ENCODE results near the gene KCNK3.
"Not testable (repeated sequence)": the region's sequence is repeated elsewhere in the genome, so short reads cannot be mapped to it uniquely, and the experiment has no call there.

Gene KCNK3

DNA sequence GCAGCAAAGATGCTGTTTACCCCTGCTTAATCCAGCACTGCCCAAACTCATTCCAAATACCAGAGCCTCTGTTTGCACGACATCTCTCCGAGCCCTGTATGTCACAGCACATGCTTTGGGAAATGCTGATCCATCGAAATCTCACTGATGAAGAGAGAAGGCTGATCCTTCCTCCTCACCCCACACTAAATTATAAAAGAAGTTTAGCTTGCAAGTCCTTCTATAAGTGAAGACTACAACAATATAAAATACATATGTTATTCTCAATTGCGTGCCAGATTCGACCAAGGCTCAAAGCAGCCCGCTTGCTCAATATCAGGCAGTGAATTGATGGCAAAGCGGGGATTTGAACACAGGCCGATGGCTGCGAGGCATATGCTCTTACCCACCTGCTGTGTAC lies 40.9 kb downstream of the KCNK3 start:
- DNase-seq: no peak

DNA sequence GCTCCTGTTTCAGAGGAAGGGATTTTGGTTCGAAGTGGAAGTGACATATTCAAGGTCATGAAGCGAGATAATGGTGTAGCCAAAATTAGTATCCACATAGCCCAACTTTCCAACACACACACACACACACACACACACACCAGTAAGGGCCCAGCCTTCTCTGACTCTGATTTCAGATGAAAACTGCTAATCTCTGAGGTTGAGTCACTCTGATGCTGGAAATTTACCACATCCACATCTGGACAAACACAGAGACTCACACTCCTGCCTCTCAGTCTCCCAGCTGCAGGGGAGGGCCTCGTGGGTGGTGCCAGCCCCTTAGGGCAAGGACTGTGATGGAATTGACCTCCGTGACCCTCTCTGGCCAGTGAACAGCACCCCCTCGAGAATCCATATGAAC lies 42.6 kb downstream of the KCNK3 start:
- DNase-seq: no peak

DNA sequence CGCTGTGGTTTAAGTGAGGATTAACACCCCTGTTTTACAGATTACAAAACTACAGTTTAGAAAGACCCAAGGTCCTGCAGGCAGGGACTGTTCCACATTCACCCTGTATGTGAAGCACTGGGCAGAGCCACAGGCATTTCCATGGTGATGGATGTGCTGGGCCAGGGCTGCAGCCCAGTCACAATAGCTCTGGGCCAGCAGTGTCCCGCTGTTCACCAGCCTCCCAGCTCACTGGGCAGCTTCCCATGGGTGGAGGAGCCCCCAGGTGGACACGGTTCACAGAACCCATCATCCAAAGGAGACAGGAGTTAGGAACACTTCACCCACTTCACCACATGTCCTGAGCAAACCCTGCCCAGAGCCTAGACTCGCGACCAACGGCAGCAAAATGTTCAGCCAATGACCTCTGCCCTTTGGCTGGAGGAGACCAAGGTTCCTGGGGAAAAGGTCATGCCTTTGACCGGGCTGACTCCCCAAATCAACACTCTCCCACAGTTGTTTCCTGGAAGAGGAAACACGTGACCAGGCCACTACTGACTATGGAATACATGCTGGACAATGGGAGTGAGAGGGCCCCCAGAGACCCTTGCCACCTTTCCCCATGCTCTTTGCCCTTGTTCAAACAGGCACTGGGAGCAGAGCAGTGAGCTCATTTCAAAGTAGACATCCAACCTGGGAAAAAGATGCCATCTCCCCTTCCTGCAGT lies 43.5 kb downstream of the KCNK3 start:
- DNase-seq: no peak

DNA sequence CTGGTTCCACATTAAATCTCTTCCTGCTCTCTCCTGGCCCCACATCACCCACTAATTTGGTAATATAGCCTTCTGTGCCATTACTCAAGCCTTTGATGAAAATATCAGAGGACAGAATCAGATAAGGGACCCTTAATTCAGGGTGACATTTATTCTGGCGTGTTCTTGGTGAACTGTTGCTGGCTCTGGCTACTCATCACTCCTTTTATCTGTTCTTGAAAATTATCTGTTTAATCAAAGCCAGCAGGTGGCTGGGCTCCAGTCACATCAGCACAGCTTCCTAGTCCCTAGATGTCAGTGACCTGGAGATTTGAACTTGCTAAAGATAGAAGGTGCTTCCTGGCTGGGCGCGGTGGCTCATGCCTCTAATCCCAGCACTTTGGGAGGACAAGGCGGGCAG lies 44.7 kb downstream of the KCNK3 start:
- DNase-seq: no peak

DNA sequence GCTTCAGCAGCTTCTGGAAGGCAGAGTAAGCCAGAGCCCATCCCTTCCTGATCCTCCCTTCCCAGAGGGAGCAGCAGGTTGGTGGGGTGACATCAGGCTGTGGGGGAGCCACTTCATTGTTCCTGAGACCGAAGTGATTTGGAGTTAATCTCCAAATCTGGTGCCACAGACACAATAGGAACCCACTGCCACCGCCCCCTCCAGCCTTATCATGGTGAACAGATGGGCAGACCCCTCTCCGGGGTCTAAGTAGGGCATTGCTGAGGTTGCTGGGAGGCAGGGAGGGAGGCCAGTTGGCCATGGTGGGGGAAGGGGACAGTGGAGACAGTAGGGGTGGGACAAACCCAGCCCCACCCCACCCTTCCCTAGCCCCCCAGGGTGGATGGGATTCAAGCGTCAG lies 46.0 kb downstream of the KCNK3 start:
- no peak for DNase-seq

DNA sequence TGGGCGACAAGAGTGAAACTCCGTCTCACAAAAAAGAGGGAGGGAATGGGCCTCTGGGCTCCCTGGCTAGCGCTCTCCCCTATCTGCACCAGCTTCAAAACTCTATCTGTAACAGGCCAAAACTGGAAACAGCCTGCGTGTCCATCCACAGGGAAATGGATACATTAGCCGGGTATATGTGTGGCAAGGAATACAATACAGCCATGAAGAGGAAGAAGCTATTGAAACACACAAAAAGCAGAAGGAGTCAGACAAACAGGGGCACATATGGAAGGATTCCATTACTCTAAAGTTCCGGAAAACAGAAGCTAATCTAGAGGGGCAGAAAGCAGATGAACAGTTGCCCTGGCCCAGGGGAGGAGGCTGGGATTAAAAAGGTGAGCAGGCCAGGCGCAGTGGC lies 47.0 kb downstream of the KCNK3 start:
- no peak for DNase-seq

DNA sequence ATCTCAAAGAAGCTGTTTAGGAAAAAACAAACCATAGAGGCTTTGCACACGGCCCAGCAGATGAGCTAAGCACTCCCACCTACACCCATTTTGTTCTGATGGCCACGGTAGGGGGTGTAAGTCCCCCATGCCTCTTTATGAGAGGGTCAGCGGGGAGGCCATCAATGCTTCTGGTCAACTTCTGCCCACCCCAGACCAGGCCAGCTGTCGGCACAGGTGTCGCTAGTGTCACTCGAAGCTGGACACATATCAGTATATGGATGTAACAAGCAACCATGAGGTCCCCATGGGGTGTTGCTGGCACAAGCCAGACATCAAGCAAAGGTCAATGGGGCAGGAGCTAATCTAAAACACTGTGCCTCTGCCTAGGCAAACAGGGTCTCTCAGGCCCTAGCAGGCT lies 47.8 kb downstream of the KCNK3 start:
- no peak for DNase-seq

DNA sequence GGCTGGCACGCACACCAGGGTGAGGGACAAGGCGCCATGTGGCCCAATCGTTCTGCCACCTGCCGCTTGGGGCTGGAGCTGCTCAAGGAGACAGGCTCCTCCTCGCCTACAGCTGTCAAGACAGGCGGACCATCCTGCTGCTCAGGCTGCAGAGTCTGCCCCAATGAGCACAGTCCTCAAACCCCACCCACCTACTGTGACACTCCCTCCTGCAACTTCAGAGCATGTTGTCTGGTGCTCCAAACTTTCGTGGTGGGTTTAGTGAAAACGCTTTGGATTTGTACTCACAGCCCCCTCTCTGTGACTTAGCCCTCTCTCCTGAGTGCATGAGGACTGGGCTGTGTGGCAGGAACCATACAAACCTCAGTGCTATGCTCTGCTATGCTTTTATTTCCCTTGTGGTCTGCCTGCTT lies 48.4 kb downstream of the KCNK3 start:
- no peak for DNase-seq

DNA sequence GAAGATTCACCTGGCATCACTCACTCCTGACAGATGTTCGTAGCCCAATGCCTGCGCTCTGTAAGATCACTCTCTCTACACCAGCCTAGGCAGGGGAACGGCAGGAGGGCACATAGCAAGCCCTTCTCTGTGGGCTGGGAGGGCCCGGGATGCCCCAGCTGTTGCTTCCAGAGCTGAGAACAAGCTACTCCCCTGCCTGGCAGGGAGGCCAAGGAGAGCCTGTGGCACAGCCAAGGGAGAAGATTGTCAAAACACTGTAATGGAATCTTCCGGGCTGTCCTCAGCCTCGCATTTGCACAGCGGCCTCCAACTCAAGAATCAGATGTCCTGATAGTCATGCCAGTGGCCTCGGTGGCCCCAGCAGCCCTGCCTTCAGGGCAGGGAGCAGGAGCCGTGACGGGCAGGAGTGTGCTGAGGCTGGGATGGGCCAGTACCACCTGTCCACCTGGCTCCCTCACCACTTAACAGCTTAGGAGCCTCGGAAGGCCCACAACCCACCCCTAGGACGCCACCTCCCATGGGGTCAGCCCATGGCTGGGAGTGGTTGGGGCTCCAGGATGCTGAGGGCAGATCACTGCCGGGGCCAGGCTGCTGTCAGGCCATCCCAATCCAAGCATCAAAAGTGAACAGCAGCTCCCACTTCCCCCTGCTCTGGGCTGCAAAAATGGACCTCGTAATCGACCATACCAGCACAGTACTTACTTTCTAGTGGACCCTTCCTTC lies 49.7 kb downstream of the KCNK3 start:
- DNase-seq: no peak

DNA sequence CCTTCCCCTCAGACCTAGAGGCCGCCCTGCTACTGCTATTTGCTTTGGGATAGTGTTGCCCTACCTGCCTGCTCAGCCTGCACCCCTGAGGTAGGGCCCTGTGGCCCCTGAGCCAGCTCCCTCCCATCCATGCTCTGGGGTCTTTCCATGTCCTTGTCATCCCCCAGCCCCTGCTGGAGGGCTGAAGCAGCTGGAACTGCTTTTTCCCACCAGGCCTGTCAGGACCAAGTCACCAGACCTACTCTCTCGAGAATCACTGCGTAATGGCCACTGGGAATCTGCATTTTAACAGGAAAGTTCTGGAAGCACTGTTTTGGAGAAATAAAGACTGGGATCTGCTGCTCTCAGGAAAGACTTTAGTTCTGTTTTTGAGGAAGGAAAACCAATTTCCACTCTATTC lies 51.3 kb downstream of the KCNK3 start:
- DNase-seq: no peak

DNA sequence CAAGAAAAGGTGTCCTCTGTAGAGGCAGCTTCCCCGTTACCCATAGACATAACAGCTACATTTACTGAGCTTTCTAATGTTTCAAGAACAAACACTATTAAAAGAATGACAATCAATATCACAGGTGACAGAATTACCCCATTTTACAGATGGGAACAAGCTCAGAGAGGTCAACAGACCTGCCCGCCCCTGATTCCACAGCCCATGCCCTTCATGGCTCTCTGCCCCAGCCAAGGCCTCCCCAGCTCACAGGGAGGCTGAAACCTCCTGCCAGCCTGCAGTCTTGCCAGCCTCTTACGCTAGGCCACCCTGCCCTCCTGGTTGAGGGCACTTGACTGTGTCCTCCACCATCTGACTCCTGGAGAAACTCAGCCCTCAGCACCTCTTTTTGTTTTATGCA lies 52.4 kb downstream of the KCNK3 start:
- DNase-seq: no peak

DNA sequence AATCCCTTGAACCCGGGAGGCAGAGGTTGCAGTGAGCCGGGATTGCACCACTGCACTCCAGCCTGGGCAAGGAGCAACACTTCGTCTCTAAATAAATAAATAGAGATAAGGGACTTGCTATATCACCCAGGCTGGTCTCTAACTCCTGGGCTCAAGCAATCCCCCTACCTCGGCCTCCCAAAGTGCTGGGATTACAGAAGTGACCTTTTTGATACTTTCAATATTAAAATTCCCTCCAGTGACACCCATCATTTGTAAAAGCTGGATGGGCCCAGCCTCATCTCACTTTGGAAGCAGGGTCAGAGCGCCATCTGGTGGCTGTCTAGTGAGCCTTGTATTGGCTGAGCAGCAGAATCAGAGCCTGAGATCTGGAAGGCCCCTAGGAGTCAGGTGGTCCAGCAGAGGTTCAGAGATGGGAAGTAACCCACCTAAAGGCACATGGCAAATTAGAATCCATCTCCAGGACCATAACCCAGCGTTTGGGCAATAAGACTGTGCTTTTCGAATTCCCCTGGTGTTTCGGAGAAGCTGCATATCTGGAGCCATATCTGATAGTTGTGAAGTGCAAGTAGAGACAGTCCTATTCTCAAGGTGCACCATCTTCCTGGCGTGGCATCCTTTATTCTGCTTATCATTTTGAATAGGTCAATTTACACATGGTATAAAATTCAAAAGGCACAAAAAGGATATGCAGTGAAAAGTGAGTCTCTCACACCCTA lies 53.2 kb downstream of the KCNK3 start:
- DNase-seq: peak; percentile 85

DNA sequence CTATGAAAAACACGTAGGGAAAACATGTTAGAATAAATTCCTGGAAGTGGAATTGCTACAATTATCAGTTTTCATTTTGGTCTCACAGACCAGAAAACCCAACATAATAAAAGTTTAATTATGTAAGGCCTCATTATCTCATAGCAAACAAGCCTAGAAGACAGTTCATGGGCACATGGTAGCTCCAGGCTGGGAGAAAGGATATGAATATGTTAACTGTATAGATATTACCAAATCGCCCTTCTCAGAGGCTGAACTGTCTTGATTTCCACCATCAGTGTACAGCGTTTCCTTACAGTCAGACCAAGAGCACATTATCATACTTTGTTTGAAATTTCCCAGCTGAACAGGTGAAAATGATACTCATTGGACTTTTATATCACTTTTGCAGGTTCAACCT lies 54.4 kb downstream of the KCNK3 start:
- DNase-seq: no peak

DNA sequence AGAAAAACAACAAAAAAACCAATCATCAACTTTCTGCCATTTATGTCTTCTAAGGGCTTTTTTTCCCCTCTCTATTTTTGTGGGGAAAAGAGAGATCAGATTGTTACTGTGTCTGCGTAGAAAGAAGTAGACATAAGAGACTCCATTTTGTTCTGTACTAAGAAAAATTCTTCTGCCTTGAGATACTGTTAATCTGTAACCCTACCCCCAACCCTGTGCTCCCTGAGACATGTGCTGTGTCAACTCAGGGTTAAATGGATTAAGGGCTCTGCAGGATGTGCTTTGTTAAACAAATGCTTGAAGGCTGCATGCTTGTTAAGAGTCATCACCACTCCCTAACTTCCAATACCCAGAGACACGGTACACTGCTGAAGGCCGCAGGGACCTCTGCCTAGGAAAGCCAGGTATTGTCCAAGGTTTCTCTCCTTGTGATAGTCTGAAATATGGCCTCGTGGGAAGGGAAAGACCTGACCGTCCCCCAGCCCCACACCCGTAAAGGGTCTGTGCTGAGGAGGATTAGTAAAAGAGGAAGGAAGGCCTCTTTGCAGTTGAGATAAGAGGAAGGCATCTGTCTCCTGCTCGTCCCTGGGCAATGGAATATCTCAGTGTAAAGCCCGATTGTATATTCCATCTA lies 57.4 kb downstream of the KCNK3 start:
- DNase-seq: not testable (repeated sequence)

DNA sequence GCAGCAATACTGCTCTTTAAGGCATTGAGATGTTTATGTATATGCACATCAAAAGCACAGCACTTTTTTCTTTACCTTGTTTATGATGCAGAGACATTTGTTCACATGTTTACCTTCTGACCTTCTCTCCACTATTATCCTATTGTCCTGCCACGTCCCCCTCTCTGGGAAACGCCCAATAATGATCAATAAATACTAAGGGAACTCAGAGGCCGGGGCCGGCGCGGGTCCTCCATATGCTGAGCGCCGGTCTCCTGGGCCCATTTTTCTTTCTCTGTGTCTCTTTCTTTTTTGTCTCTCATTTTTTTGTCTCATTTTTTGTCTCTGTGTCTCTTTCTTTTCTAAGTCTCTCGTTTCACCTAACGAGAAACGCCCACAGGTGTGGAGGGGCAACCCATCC lies 57.9 kb downstream of the KCNK3 start:
- not testable (repeated sequence) for DNase-seq

DNA sequence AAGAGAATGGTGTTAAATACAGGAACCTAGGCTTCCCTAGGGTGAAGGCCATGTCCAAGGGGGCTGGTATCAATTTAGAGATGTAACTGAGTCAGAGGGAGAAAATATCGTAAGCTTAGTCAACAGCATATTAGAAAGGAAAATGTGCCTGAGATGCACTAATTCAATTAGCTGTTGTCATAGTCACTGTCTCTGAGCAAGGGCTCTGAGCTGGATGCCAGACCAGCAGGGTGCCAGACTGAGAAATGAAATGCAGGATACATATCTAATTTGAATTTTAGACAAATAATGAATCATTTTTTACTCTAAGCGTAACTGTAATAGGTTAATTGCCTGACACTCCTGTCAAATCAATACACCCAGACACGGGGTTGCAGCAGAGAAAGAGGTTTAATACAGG lies 60.1 kb downstream of the KCNK3 start:
- no peak for DNase-seq

DNA sequence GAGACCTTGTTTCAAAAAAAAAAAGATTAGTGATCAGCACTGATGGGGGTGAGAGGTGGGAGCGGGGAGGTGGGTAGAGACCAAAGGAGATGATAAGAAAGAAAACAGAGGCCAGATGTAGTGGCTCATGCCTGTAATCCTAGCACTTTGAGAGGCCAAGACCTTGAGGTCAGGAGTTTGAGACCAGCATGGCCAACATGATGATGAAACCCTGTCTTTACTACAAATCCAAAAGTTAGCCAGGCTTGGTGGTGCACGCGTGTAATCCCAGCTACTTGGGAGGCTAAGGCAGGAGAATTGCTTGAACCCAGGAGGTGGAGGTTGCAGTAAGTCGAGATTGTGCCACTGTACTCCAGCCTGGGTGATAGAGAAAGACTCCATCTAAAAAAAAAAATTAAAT lies 62.0 kb downstream of the KCNK3 start:
- no peak for DNase-seq

DNA sequence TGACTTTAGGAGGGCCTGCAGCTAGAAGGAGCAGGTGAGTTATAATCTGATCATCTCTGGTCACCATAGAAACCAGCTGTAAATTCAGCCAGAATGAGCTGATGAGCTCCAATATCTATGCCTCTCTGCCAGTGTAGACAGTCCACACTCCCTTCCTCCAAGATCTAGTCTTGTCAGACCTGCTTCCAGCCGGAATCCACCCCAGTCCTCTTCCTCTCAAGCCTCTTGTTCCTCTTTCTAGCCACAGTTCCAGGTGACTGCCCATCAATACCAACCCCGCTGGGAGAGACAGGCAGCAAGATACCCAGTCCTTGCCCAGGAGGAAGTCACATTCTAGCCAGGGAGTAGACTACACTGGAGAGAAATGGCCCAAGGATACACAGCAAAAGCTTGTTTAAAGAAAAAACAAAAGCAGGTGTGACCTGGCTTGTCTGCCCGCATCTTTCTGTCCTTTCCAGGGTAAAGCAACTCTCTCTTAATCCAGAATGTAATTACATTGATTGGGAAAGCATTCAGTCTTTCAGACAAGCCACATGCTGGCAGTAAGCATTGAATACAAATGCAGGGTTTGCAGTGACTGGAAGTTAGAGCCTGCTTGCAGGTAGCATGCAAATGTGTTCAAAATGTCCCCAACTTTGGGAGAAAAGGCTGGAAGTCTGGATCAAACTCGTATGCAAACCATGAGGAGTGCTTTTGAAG lies 62.6 kb downstream of the KCNK3 start:
- DNase-seq: no peak

DNA sequence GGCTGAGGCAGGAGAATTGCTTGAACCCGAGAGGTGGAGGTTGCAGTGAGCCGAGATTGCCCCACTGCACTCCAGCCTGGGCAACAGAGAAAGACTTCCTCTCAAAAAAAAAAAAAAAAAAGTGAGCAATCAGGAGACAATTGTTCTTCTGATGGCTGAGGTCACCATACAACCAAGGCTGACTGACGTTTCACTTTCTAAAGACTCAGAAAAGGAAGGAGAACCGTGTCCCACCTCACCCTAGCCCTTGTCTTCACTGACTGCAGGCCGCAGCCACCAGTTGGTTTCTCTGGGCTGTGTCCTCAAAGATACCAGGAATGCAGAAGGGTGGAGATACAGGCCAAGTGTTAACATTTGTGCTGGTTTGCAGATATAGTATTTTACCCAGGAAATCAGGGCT lies 63.8 kb downstream of the KCNK3 start:
- no peak for DNase-seq

DNA sequence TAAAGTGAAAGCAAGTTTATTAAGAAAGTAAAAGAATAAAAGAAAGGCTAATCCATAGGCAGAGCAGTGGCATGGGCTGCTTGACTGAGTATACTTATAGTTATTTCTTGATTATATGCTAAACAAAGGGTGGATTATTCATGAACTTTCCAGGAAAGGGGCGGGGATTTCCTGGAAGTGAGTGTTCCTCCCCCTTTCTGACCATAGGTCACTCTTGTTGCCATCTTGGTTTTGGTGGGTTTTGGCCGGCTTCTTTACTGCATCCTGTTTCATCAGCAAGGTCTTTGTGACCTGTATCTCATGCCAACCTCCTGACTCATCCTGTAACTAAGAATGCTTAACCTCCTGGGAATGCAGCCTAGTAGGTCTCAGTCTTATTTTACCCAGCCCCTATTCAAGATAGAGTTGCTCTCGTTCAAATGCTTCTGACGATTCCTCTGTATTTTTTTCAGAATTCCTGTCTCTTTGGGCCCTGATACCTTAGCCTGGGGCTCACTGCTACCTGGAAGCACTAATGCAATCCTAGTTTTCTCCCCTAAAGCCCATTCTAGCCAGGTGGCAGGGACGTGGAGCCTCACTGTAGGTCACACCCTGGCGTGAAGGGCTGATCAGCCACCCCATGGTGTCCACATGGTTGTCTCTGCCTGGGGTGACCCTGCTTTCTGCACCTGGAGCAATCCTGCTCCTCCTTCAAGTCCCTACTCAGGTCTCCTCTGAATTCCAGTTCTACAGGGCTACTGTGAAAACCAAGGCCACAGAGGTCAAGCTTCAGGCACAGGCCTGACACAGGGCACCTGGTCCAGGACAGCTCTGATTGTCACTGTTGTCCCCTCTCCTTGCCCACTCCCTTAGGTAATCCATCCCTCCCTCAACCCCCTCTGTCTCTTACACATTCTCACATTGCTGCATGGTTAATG lies 65.6 kb downstream of the KCNK3 start:
- DNase-seq: no peak

DNA sequence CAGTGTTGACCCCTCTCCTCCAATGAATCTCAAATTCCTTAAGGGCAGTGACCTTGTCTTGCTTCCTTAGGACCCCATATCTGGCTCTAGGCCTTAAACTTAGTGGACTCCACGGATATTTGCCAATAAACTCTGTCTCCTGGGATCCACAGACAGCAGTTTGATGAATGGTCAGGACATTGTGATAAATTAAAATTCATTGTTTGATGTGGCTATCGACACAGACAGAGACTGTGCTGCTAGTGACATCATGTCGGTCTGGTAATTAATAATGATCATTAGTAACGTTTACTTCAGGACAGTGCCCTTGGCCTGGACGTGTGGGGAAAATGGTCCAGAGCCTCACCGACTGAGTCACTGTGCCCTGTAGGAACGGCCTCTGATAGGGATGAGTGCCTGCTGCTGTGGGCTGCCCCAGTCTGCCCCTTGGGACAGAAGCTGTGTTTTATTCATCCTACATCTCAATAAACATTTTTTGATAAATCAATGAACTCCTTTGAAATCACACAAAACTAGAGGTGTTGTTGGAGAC lies 66.3 kb downstream of the KCNK3 start:
- no peak for DNase-seq

DNA sequence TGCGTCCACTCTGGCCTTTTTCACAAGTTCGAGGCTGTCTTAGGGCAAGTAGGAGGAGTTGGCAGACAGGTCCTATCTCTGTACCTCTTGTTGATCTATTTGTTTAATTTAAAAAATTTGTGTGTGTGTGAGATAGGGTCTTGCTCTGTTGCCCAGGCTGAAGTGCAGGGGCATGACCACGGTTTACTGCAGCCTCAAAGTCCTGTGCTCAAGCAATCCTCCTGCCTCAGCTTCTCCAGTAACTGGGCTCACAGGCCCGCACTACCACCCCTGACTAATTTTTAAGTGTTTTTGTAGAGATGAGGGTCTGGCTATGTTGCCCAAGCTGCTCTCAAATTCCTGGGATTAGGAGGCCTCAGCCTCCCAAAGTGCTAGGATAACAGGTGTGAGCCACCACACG lies 67.3 kb downstream of the KCNK3 start:
- DNase-seq: no peak

Data from NCI-H345 (cell line).